Fibroblast of lung (primary cell): ENCODE results near the gene DGKQ.

Experiments
- EZH2 ChIP-seq: IDR thresholded peaks from 2 replicates; pipeline ENCODE4 v1.5.1; 2012; ENCODE audit warnings: low read length, control low read depth, mild to moderate bottlenecking; ENCODE audit errors: missing control alignments
- TF ChIP-seq, protein P1 (sequence below), 2 donors: IDR thresholded peaks in 1 of 2; conservative IDR thresholded peaks in 1 of 2; 1 replicate in 1 of 2; 2 replicates in 1 of 2; pipeline ENCODE4 v1.5.1; 2011 to 2012; ENCODE audit warnings: low read length in 2 of 2, control low read depth in 1 of 2, inconsistent platforms in 1 of 2, low read depth in 1 of 2, mild to moderate bottlenecking in 1 of 2

DNA sequence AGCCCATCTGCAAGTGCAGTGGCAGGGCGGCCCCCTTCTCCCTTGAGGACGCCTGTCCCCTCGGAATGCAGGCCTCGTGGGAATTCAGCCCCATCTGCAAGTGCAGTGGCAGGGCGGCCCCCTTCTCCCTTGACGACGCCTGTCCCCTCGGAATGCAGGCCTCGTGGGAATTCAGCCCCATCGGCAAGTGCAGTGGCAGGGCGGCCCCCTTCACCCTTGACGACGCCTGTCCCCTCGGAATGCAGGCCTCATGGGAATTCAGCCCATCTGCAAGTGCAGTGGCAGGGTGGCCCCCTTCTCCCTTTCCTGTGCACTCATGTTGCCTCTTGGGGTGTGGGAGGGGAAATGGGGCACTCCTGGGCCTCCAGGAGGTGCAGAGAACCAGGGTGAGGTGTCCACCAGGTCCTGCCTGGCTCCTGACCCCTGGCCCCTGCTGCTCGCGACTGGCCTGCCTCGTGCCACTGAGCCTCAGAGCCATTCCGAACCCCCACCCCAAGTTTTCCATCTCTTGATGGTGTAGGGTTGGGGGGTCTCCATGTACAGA lies 26.6 kb upstream of the DGKQ start:
- TF ChIP-seq, protein P1, sequence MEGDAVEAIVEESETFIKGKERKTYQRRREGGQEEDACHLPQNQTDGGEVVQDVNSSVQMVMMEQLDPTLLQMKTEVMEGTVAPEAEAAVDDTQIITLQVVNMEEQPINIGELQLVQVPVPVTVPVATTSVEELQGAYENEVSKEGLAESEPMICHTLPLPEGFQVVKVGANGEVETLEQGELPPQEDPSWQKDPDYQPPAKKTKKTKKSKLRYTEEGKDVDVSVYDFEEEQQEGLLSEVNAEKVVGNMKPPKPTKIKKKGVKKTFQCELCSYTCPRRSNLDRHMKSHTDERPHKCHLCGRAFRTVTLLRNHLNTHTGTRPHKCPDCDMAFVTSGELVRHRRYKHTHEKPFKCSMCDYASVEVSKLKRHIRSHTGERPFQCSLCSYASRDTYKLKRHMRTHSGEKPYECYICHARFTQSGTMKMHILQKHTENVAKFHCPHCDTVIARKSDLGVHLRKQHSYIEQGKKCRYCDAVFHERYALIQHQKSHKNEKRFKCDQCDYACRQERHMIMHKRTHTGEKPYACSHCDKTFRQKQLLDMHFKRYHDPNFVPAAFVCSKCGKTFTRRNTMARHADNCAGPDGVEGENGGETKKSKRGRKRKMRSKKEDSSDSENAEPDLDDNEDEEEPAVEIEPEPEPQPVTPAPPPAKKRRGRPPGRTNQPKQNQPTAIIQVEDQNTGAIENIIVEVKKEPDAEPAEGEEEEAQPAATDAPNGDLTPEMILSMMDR (conservative IDR thresholded peaks at IDR 0.05 in 1 of 2, IDR thresholded peaks at IDR 0.05 in 1 of 2; ENCODE audit: low read depth in 1 of 2, low read length in 2 of 2) = no peak
- no peak for TF ChIP-seq EZH2
